GM12875 (cell line): ENCODE measurements around the gene NSD2.

Experiments
- H3K4me3 ChIP-seq: one replicate; pipeline ENCODE4 v1.5.1; 2011; ENCODE audit warnings: low read depth, low read length, control low read depth
- TF ChIP-seq, protein P1 (sequence below): IDR thresholded peaks from 2 replicates; pipeline ENCODE4 v1.5.1; 2011; ENCODE audit warnings: low read depth, mild to moderate bottlenecking, control low read depth, inconsistent platforms, low read length, moderate library complexity, borderline replicate concordance; ENCODE audit not compliant: insufficient read depth

Gene NSD2

GRCh38 chr4:1870578-1871443 lies at the start of gene NSD2:
Gene NSD2 (plus strand): TSS chr4:1871393. CDS start chr4:1900655, 29,262 bp downstream.
- TF ChIP-seq, protein P1, sequence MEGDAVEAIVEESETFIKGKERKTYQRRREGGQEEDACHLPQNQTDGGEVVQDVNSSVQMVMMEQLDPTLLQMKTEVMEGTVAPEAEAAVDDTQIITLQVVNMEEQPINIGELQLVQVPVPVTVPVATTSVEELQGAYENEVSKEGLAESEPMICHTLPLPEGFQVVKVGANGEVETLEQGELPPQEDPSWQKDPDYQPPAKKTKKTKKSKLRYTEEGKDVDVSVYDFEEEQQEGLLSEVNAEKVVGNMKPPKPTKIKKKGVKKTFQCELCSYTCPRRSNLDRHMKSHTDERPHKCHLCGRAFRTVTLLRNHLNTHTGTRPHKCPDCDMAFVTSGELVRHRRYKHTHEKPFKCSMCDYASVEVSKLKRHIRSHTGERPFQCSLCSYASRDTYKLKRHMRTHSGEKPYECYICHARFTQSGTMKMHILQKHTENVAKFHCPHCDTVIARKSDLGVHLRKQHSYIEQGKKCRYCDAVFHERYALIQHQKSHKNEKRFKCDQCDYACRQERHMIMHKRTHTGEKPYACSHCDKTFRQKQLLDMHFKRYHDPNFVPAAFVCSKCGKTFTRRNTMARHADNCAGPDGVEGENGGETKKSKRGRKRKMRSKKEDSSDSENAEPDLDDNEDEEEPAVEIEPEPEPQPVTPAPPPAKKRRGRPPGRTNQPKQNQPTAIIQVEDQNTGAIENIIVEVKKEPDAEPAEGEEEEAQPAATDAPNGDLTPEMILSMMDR = no peak
- peak within 1 kb of the TSS; percentile 78 for H3K4me3 ChIP-seq

DNA sequence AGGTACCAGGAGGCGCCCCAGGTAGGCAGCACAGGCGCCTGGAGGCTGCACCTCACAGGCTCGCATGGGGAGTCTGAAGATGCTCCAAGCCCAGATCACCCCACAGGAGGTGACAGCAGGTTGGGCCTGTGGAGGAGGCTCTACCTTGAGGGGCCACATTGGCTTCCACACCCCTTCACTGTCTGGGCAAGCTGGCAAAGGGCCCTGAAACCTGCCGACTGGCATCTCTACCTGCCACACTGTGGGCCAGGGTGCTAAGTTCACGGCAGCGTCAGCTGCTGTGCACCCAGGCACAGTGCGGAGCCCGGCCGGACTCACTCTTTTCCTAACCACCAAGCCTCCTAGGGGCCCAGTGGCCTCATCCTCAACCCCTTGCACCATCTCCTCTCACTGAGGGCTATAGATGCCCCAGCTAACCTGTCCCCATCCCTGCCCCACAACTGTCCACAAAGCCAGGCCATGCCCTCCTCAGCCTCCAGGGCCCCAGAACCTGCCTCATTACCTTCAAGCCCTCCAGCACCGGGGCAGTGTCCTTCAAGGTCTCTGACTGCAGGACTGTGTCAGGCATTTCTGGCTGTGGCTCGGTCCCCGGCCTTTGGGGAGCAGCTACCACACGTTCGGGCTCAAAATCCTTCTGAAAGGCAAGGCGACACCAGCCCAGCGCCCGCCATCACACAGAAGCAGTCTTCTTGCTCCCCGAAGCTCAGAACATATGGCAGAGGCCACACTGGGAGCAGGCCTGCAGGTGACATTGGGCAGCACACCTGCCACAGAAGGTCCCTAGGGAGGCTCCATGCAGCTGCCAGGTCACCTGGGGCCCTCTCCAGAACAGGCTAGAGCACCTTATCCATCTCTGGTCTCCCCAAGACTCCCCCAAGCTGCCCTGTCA lies 49.3 kb upstream of the NSD2 start:
- H3K4me3 ChIP-seq = no peak overlapping the region
- TF ChIP-seq, protein P1 = no peak

- TF ChIP-seq, protein P1 = no peak
- H3K4me3 ChIP-seq = no peak overlapping the region
These were observed 48.3 kb upstream of the NSD2 start for GRCh38 chr4:1822568-1823544.

DNA sequence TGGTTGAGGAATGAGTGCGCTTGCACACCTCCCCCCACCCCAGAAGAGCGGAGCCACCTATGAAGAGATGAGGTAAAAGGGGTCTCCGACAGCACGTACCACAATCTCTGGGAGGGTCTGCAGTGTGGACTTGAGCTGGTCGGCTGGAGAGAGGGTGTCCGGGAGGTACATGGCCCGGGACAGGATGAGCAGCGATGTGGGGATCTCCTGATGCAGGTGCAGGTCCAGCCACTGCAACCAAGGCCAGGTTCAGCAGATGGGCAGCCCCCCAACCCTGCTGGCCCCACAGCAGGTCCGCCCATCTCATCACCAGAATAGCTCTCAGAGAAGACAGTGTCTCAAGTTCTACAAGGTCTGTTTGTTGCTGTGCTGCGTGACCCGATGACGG lies 47.7 kb upstream of the NSD2 start:
- H3K4me3 ChIP-seq = no peak overlapping the region
- TF ChIP-seq, protein P1 = no peak

DNA sequence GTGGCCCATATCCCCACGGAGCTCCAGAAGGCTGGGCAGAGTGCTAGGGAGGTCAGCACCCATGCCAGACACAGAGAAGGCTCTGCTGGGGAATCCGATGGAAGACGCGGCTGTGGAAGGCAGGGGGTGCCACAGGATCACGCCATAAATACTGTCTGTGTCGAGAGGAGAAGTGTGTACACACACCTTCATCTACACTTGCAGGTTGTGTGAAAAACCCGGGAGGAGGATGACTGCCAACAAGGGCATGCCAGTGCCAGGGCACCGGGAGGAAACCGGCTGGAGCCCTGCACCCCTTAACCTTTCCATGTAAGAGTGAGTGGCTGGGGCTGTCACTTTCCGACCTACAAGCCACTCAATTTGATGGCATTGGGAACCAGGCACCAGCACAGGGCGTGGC lies 46.4 kb upstream of the NSD2 start:
- TF ChIP-seq, protein P1 = no peak
- no peak overlapping the region for H3K4me3 ChIP-seq

DNA sequence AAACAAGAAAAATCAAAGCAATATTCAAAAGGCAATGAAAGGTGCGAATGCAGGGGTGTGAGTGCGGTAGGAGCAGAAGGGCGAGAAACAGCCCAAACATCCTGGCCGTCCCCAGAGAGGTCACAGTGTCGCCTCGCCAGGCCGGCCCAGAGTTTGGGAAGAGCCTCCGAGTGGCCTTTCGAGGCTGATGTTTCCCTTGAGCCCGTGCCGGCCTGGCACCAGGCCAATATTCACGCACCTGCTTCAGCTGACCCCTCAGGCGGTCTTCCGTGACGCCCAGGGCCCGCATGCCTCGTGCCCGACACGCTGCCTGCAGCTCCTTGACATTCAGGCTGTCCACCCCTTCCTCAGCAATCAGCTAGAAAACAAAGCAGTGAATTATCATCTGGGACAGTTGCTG lies 45.9 kb upstream of the NSD2 start:
- TF ChIP-seq, protein P1 = no peak

More for the DNA sequence above, 45.9 kb upstream of the NSD2 start:
- H3K4me3 ChIP-seq = no peak overlapping the region
